Naive thymus-derived CD4-positive, alpha-beta T cell (primary cell): Measurements from ENCODE around the gene RASIP1. TPM values are rescaled to one million over a fixed set of nuclear protein-coding genes. Genes with fewer than 3 reads are reported as not detected.

ENCODE experiments used
- ATAC-seq: fragments of 150-1000 bp; cut with Tn5 transposase; 2 replicates; pipeline ENCODE4 v1.10.0; 2021; ENCODE audit warnings: mild to moderate bottlenecking, moderate library complexity
- CTCF ChIA-PET: fragments of 350-600 bp; sonication (Branson Sonifier 250); formaldehyde crosslinking; loops from one replicate; lab custom pipeline; 2021; ENCODE audit warnings: antibody characterized with exemption; lab: Charles Lee
- POLR2A ChIA-PET: fragments of 350-600 bp; sonication (Branson Sonifier 250); formaldehyde crosslinking; loops from one replicate; lab custom pipeline; 2021; ENCODE audit warnings: antibody characterized with exemption, inconsistent platforms; lab: Charles Lee
- DNase-seq, 9 donors: peaks; one replicate each; pipeline versions ENCODE4 v3.0.0 to v3.0.0-alpha.2; 2020 to 2022; ENCODE audit warnings: mixed read lengths in 1 of 9
- H3K27ac ChIP-seq: one replicate; pipeline ENCODE4 v1.7.0; 2013; ENCODE audit warnings: mild to moderate bottlenecking, low read depth, low read length, moderate library complexity
- H3K27me3 ChIP-seq, 2 donors: one replicate each; pipeline ENCODE4 v1.7.0; 2013; ENCODE audit warnings: low read length in 2 of 2, mild to moderate bottlenecking in 2 of 2, moderate library complexity in 2 of 2; ENCODE audit not compliant: control insufficient read depth in 2 of 2, insufficient read depth in 2 of 2
- H3K36me3 ChIP-seq, 3 experiments: 1 replicate in 2 of 3; 2 replicates in 1 of 3; pipeline ENCODE4 v1.7.0; 2013; ENCODE audit warnings: low read length in 3 of 3, mild to moderate bottlenecking in 3 of 3, moderate library complexity in 1 of 3; ENCODE audit not compliant: insufficient read depth in 3 of 3, control insufficient read depth in 2 of 3
- H3K4me1 ChIP-seq, 2 donors: one replicate each; pipeline ENCODE4 v1.7.0; 2013; ENCODE audit warnings: low read length in 2 of 2, mild to moderate bottlenecking in 2 of 2, moderate library complexity in 1 of 2; ENCODE audit not compliant: control insufficient read depth in 2 of 2, insufficient read depth in 2 of 2
- H3K4me3 ChIP-seq: 2 replicates; pipeline ENCODE4 v1.7.0; 2013; ENCODE audit warnings: mild to moderate bottlenecking, low read length
- H3K9me3 ChIP-seq, 3 experiments: 1 replicate in 2 of 3; 2 replicates in 1 of 3; pipeline ENCODE4 v1.7.0; 2013; ENCODE audit warnings: low read length in 3 of 3; ENCODE audit not compliant: control insufficient read depth in 2 of 3
- H3K27ac Mint-ChIP-seq, 9 donors: one replicate each; pipeline ENCODE4 v1.8.0; 2020 to 2022; ENCODE audit warnings: mixed read lengths in 9 of 9, mild to moderate bottlenecking in 8 of 9, moderate library complexity in 5 of 9, inconsistent platforms in 2 of 9
- H3K27me3 Mint-ChIP-seq, 5 donors: one replicate each; pipeline ENCODE4 v1.8.0; 2021 to 2022; ENCODE audit warnings: mixed read lengths in 5 of 5, mild to moderate bottlenecking in 1 of 5
- H3K36me3 Mint-ChIP-seq, 5 donors: one replicate each; pipeline ENCODE4 v1.8.0; 2020 to 2022; ENCODE audit warnings: mixed read lengths in 5 of 5, mild to moderate bottlenecking in 3 of 5, inconsistent platforms in 1 of 5
- H3K4me1 Mint-ChIP-seq, 7 donors: one replicate each; pipeline ENCODE4 v1.8.0; 2020 to 2022; ENCODE audit warnings: mixed read lengths in 7 of 7, mild to moderate bottlenecking in 3 of 7, inconsistent platforms in 1 of 7
- H3K4me3 Mint-ChIP-seq, 10 donors: one replicate each; pipeline ENCODE4 v1.8.0; 2020 to 2022; ENCODE audit warnings: mild to moderate bottlenecking in 10 of 10, mixed read lengths in 10 of 10, moderate library complexity in 6 of 10, inconsistent platforms in 2 of 10
- H3K9me3 Mint-ChIP-seq, 11 donors: one replicate each; pipeline ENCODE4 v1.8.0; 2020 to 2022; ENCODE audit warnings: mixed read lengths in 11 of 11, mild to moderate bottlenecking in 4 of 11, inconsistent platforms in 1 of 11, moderate library complexity in 1 of 11
- intact Hi-C, 2 donors: fragments of 100-400 bp; cut with micrococcal nuclease; formaldehyde crosslinking; loops; one replicate each; pipeline ENCODE4 v1.15.1; 2023
- polyA plus RNA-seq, 2 donors: library from polyadenylated mRNA; unstranded; fragments of 300-500 nt; fragmentation: Illumina TruSeq; gene quantifications; one replicate each; pipeline ENCODE4 v1.2.3, GENCODE V29; 2021
- total RNA-seq, 6 experiments: library from RNA in 5 of 6; stranded (reverse) in 5 of 6; gene quantifications; 1 replicate in 5 of 6; 2 replicates in 1 of 6; pipeline ENCODE4 v1.2.3 and lab custom pipeline; 2021 to 2026

RASIP1 gene
- total and polyA plus RNA-seq, 7 experiments from 2014 or later = 0.12 to 0.65 (median 0.17) TPM; not detected in 3

- peak overlapping the region in 7 of 9 donors; percentile 11 to 79 (median 49) for H3K27ac Mint-ChIP-seq
- POLR2A ChIA-PET = interaction anchor here (0.7 to 3.1 kb wide), 7 partner anchors 10 to 72 kb away, joined by 3 to 14 read pairs (median 3); partner anchors contain the start of genes CA11, IZUMO1 and SPHK2
Observed at GRCh38 chr19:48674921-48675824, 65.2 kb downstream of the RASIP1 start.

GRCh38 chr19:48674216-48674809 lies 66.1 kb downstream of the RASIP1 start:
- peaks cover 6 to 8% (median 8%) of the 10 kb centered on the region in 7 donors for H3K4me1 Mint-ChIP-seq
- H3K36me3 Mint-ChIP-seq = peaks cover 0 to 5% (median 0%) of the 10 kb centered on the region in 5 donors
- Histone ChIP-seq H3K4me1 (peaks cover 6 to 7% of the 10 kb centered on the region in 2 donors), H3K36me3 (no peaks in the 10 kb centered on the region), H3K9me3 (no peaks in the 10 kb centered on the region), H3K4me3 (no peak overlapping the region), H3K27me3 (no peaks in the 10 kb centered on the region), H3K27ac (no peak overlapping the region)
- ATAC-seq (no peak), DNase-seq (no peak)
- ChIA-PET CTCF (interaction anchor here (0.6 to 5.3 kb wide), 7 partner anchors 10 to 509 kb away, joined by 3 to 43 read pairs (median 4); partner anchors contain the start of gene CA11), POLR2A (interaction anchor here (1.1 to 3.1 kb wide), 4 partner anchors 17 to 73 kb away, joined by 3 to 14 read pairs (median 3); partner anchors contain the start of genes CA11 and IZUMO1)
- intact Hi-C loops = loop anchor here in 1 of 2 donors (2.0 kb wide), 2 partner anchors 14 to 56 kb away; partner anchors contain the start of genes RPL18 and SPHK2
- no peak overlapping the region for H3K4me3 Mint-ChIP-seq
- no peak overlapping the region for H3K27ac Mint-ChIP-seq
- no peaks in the 10 kb centered on the region for H3K27me3 Mint-ChIP-seq
- H3K9me3 Mint-ChIP-seq = peaks cover 0 to 7% (median 0%) of the 10 kb centered on the region in 11 donors

More at GRCh38 chr19:48674921-48675824, 65.2 kb downstream of the RASIP1 start:
- DNase-seq = peak; percentile 57 to 81 (median 72)
- Histone ChIP-seq H3K27ac (no peak overlapping the region), H3K4me3 (no peak overlapping the region), H3K9me3 (no peaks in the 10 kb centered on the region), H3K27me3 (no peaks in the 10 kb centered on the region), H3K36me3 (no peaks in the 10 kb centered on the region), H3K4me1 (peaks cover 6 to 7% of the 10 kb centered on the region in 2 donors)
- Mint-ChIP-seq H3K36me3 (no peaks in the 10 kb centered on the region), H3K4me1 (peaks cover 3 to 8% (median 7%) of the 10 kb centered on the region in 7 donors), H3K9me3 (no peaks in the 10 kb centered on the region), H3K4me3 (peak overlapping the region in 1 of 10 donors; percentile 47), H3K27me3 (no peaks in the 10 kb centered on the region)
- CTCF ChIA-PET = interaction anchor here (0.6 to 5.3 kb wide), 9 partner anchors 10 to 509 kb away, joined by 3 to 43 read pairs (median 4); partner anchors contain the start of gene CA11
- peak; percentile 94 for ATAC-seq
- intact Hi-C loops = loop anchor here (1.0 to 5.0 kb wide), 8 partner anchors 14 to 169 kb away; partner anchors contain the start of genes CA11 (in 2 of the 2), DBP (in 1 of the 2), RPL18 (in 1 of the 2) and SPHK2 (in 1 of the 2)

GRCh38 chr19:48673436-48674100 lies 66.8 kb downstream of the RASIP1 start:
- Mint-ChIP-seq H3K27me3 (no peaks in the 10 kb centered on the region), H3K36me3 (peaks cover 0 to 5% (median 0%) of the 10 kb centered on the region in 5 donors), H3K4me1 (peaks cover 6 to 8% (median 8%) of the 10 kb centered on the region in 7 donors), H3K4me3 (no peak overlapping the region), H3K9me3 (peaks cover 0 to 11% (median 0%) of the 10 kb centered on the region in 11 donors), H3K27ac (no peak overlapping the region)
- no peak overlapping the region for H3K27ac ChIP-seq
- no peaks in the 10 kb centered on the region for H3K36me3 ChIP-seq
- POLR2A ChIA-PET = interaction anchor here (1.1 to 3.1 kb wide), 3 partner anchors 28 to 74 kb away, joined by 3 to 14 read pairs (median 3); partner anchors contain the start of genes CA11 and IZUMO1
- H3K27me3 ChIP-seq = no peaks in the 10 kb centered on the region
- H3K9me3 ChIP-seq = no peaks in the 10 kb centered on the region
- no peak for DNase-seq
- ATAC-seq = no peak
- no peak overlapping the region for H3K4me3 ChIP-seq
- CTCF ChIA-PET = interaction anchor here (0.7 to 5.3 kb wide), 3 partner anchors 19 to 28 kb away, joined by 4 to 43 read pairs (median 8); partner anchors contain the start of genes CA11 and FUT2
- H3K4me1 ChIP-seq = peaks cover 6 to 7% of the 10 kb centered on the region in 2 donors
- intact Hi-C loops = loop anchor here in 1 of 2 donors (2.0 kb wide), 2 partner anchors 13 to 55 kb away; partner anchors contain the start of genes RPL18 and SPHK2

GRCh38 chr19:48672994-48673393 lies 67.4 kb downstream of the RASIP1 start, which contains the start of gene NTN5:
Gene NTN5 (minus strand): TSS chr19:48673017. CDS start chr19:48670986, 2,031 bp downstream.
- peaks cover 0 to 5% (median 0%) of the 10 kb centered on the region in 5 donors for H3K36me3 Mint-ChIP-seq
- H3K27me3 ChIP-seq = no peaks in the 10 kb centered on the region
- DNase-seq (no peak), ATAC-seq (no peak)
- peaks cover 0 to 11% (median 0%) of the 10 kb centered on the region in 11 donors for H3K9me3 Mint-ChIP-seq
- ChIA-PET POLR2A (no interaction called here), CTCF (interaction anchor here (0.7 kb wide), 1 partner anchor 23 kb away, joined by 4 read pairs; the partner anchor contains the start of gene FUT2)
- no peaks in the 10 kb centered on the region for H3K27me3 Mint-ChIP-seq
- no peaks in the 10 kb centered on the region for H3K9me3 ChIP-seq
- no peak within 1 kb of the TSS for H3K27ac ChIP-seq
- H3K4me3 ChIP-seq = no peak within 1 kb of the TSS
- H3K27ac Mint-ChIP-seq = no peak within 1 kb of the TSS
- no peaks in the 10 kb centered on the region for H3K36me3 ChIP-seq
- intact Hi-C loops = no loop called here
- H3K4me1 Mint-ChIP-seq = peaks cover 6 to 8% (median 8%) of the 10 kb centered on the region in 7 donors
- peaks cover 6 to 7% of the 10 kb centered on the region in 2 donors for H3K4me1 ChIP-seq
- H3K4me3 Mint-ChIP-seq = no peak within 1 kb of the TSS

GRCh38 chr19:48671446-48671995 lies 68.9 kb downstream of the RASIP1 start:
- Histone ChIP-seq H3K4me3 (no peak overlapping the region), H3K9me3 (no peaks in the 10 kb centered on the region), H3K36me3 (no peaks in the 10 kb centered on the region), H3K27me3 (no peaks in the 10 kb centered on the region), H3K4me1 (peaks cover 6 to 7% of the 10 kb centered on the region in 2 donors), H3K27ac (no peak overlapping the region)
- no peak for DNase-seq
- intact Hi-C loops = no loop called here
- ChIA-PET CTCF (no interaction called here), POLR2A (no interaction called here)
- peak overlapping the region in 1 of 9 donors; percentile 52 for H3K27ac Mint-ChIP-seq
- H3K9me3 Mint-ChIP-seq = peaks cover 0 to 11% (median 0%) of the 10 kb centered on the region in 11 donors
- ATAC-seq = no peak
- H3K4me3 Mint-ChIP-seq = no peak overlapping the region
- no peaks in the 10 kb centered on the region for H3K27me3 Mint-ChIP-seq
- peaks cover 6 to 8% (median 8%) of the 10 kb centered on the region in 7 donors for H3K4me1 Mint-ChIP-seq
- peaks cover 0 to 5% (median 0%) of the 10 kb centered on the region in 5 donors for H3K36me3 Mint-ChIP-seq
